Measurements from ENCODE around the gene PDGFA. TPM values are rescaled to one million over a fixed set of nuclear protein-coding genes. Genes with fewer than 3 reads are reported as not detected.

The PDGFA gene
- total RNA-seq, 1 experiment from 2014 or later: 35.8 TPM

DNA sequence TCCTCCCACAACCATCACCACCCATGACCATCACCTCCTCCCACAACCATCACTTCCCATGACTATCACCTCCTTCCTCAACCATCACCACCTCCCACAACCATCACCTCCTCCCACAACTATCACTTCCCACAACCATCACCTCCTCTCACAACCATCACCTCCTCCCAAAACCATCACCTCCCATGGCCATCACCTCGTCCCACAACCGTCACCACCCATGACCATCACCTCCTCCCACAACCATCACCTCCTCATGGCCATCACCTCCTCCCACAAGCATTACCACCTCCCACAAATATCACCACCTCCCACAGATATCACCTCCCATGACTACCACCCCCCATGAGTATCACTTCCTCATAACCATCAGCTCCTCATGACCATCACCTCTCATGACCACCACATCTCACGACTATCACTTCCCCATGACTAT is 52.2 kb downstream of the PDGFA start:
- Histone ChIP-seq H2BK12ac (ENCODE audit: insufficient read length, low read depth, low read length) (no peak overlapping the region), H2BK15ac (ENCODE audit: low read depth, low read length) (no peak overlapping the region), H3K27me3 (ENCODE audit: insufficient read depth, low read length) (no peaks in the 10 kb centered on the region), H3K14ac (ENCODE audit: insufficient read depth, low read length) (no peak overlapping the region), H3K56ac (ENCODE audit: insufficient read length, low read depth, low read length) (no peak overlapping the region), H3K27ac (ENCODE audit: insufficient read length, low read depth, low read length) (no peak overlapping the region), H3K18ac (ENCODE audit: insufficient read length, low read depth, low read length) (no peak overlapping the region), H3T11ph (ENCODE audit: low read length) (no peak overlapping the region), H4K8ac (replicated peaks; ENCODE audit: insufficient read length, low read depth, low read length) (no peak overlapping the region), H4K20me1 (ENCODE audit: control insufficient read depth, insufficient read depth, insufficient read length) (peaks cover 2% of the 10 kb centered on the region), H3K4me1 (ENCODE audit: insufficient read depth, low read length) (no peaks in the 10 kb centered on the region), H2BK5ac (ENCODE audit: insufficient read length, low read length) (no peak overlapping the region), H2AK5ac (ENCODE audit: insufficient read length, low read length) (no peak overlapping the region), H3K9me3 (ENCODE audit: control insufficient read depth, low read depth, low read length) (no peaks in the 10 kb centered on the region), H3K9ac (ENCODE audit: extremely low read depth, insufficient read length, low read length) (no peak overlapping the region), H3K79me1 (ENCODE audit: insufficient read depth, low read depth, low read length, poor library complexity, severe bottlenecking) (no peaks in the 10 kb centered on the region), H3K4me2 (ENCODE audit: insufficient read depth, insufficient read length, low read length) (no peak overlapping the region), H3K23me2 (ENCODE audit: insufficient read length, low read depth, low read length, poor library complexity, severe bottlenecking) (no peaks in the 10 kb centered on the region), H2BK20ac (ENCODE audit: low read depth, low read length, poor library complexity, severe bottlenecking) (no peak overlapping the region), H4K91ac (ENCODE audit: insufficient read length, low read depth, low read length) (no peak overlapping the region), H3K4ac (ENCODE audit: low read depth, low read length) (no peak overlapping the region), H3K79me2 (ENCODE audit: insufficient read depth, low read length) (no peaks in the 10 kb centered on the region), H2BK120ac (ENCODE audit: low read depth, low read length, poor library complexity, severe bottlenecking) (no peak overlapping the region), H3K23ac (ENCODE audit: insufficient read length, low read depth, low read length) (no peak overlapping the region), H2AFZ (ENCODE audit: low read length) (no peak overlapping the region), H4K5ac (ENCODE audit: insufficient read length, low read depth, low read length) (no peak overlapping the region)
- WGBS (ENCODE audit: extremely low coverage, insufficient read length, low lambda C conversion rate): 100% methylated on average over 2 of the region's 3 CpGs
- TF ChIP-seq, protein P1, sequence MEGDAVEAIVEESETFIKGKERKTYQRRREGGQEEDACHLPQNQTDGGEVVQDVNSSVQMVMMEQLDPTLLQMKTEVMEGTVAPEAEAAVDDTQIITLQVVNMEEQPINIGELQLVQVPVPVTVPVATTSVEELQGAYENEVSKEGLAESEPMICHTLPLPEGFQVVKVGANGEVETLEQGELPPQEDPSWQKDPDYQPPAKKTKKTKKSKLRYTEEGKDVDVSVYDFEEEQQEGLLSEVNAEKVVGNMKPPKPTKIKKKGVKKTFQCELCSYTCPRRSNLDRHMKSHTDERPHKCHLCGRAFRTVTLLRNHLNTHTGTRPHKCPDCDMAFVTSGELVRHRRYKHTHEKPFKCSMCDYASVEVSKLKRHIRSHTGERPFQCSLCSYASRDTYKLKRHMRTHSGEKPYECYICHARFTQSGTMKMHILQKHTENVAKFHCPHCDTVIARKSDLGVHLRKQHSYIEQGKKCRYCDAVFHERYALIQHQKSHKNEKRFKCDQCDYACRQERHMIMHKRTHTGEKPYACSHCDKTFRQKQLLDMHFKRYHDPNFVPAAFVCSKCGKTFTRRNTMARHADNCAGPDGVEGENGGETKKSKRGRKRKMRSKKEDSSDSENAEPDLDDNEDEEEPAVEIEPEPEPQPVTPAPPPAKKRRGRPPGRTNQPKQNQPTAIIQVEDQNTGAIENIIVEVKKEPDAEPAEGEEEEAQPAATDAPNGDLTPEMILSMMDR (conservative IDR thresholded peaks at IDR 0.05): no peak
- Mint-ChIP-seq H3K9me3 (peaks cover 14 to 18% of the 10 kb centered on the region in 2 experiments), H3K36me3 (ENCODE audit: insufficient read depth in 1 of 3, low read depth in 3 of 3) (peaks cover 9 to 13% (median 10%) of the 10 kb centered on the region in 3 experiments), H3K4me3 (no peak overlapping the region; a peak in 1 of 5 replicates), H3K4me1 (0 out of 4 replicates have a peak, but pooled peaks cover 0 to 4% of the 10 kb centered on the region in 2 experiments), H3K27ac (no peak overlapping the region), H3K27me3 (ENCODE audit: low read depth) (peaks cover 7% of the 10 kb centered on the region)
- no peak for DNase-seq

Data from H9 (cell line).